RWPE1 (cell line): ENCODE data around the gene RBM25.
"Not testable (repeated sequence)": the region's sequence is repeated elsewhere in the genome, so short reads cannot be mapped to it uniquely, and the experiment has no call there.

ENCODE experiments used
- CTCF ChIA-PET: fragments of 350-600 bp; sonication (Branson Sonifier 250); formaldehyde crosslinking; extraction: SDS; loops from one replicate; lab custom pipeline; 2021; lab: Yijun Ruan, JAX
- POLR2A ChIA-PET: fragments of 400-600 bp; formaldehyde crosslinking; extraction: SDS; loops from one replicate; lab custom pipeline; 2020; ENCODE audit warnings: antibody characterized with exemption; ENCODE audit not compliant: low non-redundant PET; lab: Yijun Ruan, JAX
- DNase-seq: peaks from one replicate; pipeline ENCODE4 v3.0.0; 2012; ENCODE audit warnings: low spot score
- H3K27ac ChIP-seq: fragments of 450-650 bp; 2 replicates; pipeline ENCODE4 v1.5.1; 2017
- TF ChIP-seq, protein P1 (sequence below): fragments of 450-650 bp; conservative IDR thresholded peaks from 2 replicates; pipeline ENCODE4 v1.5.1; 2017; ENCODE audit warnings: low read depth, mild to moderate bottlenecking

The RBM25 gene

DNA sequence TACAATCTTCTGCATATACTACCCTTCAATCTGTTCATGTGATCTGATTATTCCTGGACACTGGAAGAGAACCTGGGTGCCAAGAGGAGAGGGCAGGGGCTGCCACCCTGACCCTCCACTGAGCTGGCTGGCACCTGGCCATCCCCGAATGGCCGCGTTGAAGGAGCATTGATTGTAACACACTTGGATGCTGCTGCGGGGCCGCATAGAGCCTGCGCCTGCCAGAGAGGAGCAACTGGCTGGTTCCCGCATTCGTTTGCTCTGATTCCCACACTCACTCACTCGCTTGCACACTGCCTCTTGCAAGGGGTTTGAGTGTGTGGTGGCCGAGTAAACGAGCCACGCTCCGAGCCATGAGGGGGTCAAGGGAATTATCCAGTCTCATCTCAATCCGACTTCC is 110.4 kb downstream of the RBM25 start:
- H3K27ac ChIP-seq, result no peak overlapping the region
- POLR2A ChIA-PET, result no interaction called here
- TF ChIP-seq, protein P1, sequence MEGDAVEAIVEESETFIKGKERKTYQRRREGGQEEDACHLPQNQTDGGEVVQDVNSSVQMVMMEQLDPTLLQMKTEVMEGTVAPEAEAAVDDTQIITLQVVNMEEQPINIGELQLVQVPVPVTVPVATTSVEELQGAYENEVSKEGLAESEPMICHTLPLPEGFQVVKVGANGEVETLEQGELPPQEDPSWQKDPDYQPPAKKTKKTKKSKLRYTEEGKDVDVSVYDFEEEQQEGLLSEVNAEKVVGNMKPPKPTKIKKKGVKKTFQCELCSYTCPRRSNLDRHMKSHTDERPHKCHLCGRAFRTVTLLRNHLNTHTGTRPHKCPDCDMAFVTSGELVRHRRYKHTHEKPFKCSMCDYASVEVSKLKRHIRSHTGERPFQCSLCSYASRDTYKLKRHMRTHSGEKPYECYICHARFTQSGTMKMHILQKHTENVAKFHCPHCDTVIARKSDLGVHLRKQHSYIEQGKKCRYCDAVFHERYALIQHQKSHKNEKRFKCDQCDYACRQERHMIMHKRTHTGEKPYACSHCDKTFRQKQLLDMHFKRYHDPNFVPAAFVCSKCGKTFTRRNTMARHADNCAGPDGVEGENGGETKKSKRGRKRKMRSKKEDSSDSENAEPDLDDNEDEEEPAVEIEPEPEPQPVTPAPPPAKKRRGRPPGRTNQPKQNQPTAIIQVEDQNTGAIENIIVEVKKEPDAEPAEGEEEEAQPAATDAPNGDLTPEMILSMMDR, result no peak
- CTCF ChIA-PET, result no interaction called here
- DNase-seq, result no peak

DNA sequence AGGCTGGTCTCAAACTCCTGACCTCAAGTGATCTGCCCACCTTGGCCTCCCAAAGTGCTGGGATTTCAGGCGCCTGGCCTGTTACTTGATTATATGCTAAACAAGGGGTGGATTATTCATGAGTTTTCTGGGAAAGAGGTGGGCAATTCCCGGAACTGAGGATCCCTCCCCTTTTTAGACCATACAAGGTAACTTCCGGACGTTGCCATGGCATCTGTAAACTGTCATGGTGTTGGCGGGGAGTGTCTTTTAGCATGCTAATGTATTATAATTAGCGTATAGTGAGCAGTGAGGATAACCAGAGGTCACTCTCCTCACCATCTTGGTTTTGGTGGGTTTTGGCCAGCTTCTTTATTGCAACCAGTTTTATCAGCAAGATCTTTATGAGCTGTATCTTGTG is 111.5 kb downstream of the RBM25 start:
- H3K27ac ChIP-seq, DNase-seq, CTCF ChIA-PET, POLR2A ChIA-PET: not testable (repeated sequence)

DNA sequence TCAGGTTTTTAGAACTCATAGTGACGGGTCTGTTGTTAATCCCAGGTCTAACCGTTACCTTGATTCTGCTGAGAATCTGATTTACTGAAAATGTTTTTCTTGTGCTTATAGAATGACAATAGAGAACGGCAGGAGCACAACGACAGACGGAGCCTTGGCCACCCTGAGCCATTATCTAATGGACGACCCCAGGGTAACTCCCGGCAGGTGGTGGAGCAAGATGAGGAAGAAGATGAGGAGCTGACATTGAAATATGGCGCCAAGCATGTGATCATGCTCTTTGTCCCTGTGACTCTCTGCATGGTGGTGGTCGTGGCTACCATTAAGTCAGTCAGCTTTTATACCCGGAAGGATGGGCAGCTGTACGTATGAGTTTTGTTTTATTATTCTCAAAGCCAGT is 112.4 kb downstream of the RBM25 start:
- no peak overlapping the region for H3K27ac ChIP-seq
- DNase-seq, result no peak
- CTCF ChIA-PET, result no interaction called here
- POLR2A ChIA-PET, result no interaction called here
- TF ChIP-seq, protein P1, result no peak

DNA sequence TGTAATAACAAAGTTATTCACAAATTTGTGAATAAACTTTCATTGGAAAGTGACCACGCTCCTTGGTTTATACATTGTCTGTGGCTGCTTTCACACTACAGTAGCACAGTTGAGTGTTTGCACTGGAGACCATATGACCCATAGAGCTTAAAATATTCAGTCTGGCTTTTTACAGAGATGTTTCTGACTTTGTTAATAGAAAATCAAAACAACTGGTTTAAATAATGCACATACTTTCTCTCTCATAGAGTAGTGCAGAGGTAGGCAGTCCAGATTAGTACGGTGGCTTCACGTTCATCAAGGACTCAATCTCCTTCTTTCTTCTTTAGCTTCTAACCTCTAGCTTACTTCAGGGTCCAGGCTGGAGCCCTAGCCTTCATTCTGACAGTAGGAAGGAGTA is 114.2 kb downstream of the RBM25 start:
- ChIA-PET CTCF (interaction anchor here (0.5 to 1.6 kb wide), 3 partner anchors 21 to 299 kb away, joined by 3 to 21 read pairs (median 3); no protein-coding TSS in a partner anchor), POLR2A (interaction anchor here (0.6 kb wide), 1 partner anchor 10 kb away, joined by 3 read pairs; no protein-coding TSS in a partner anchor)
- no peak overlapping the region for H3K27ac ChIP-seq
- TF ChIP-seq, protein P1, result no peak
- no peak for DNase-seq

DNA sequence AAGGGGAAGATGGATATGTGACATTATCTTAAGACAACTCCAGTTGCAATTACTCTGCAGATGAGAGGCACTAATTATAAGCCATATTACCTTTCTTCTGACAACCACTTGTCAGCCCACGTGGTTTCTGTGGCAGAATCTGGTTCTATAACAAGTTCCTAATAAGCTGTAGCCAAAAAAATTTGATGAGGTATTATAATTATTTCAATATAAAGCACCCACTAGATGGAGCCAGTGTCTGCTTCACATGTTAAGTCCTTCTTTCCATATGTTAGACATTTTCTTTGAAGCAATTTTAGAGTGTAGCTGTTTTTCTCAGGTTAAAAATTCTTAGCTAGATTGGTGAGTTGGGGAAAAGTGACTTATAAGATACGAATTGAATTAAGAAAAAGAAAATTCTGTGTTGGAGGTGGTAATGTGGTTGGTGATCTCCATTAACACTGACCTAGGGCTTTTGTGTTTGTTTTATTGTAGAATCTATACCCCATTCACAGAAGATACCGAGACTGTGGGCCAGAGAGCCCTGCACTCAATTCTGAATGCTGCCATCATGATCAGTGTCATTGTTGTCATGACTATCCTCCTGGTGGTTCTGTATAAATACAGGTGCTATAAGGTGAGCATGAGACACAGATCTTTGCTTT is 114.9 kb downstream of the RBM25 start:
- CTCF ChIA-PET, result interaction anchor here (0.5 to 1.6 kb wide), 9 partner anchors 20 to 780 kb away, joined by 3 to 21 read pairs (median 3); no protein-coding TSS in a partner anchor
- DNase-seq, result peak; percentile 27
- POLR2A ChIA-PET, result interaction anchor here (0.6 kb wide), 1 partner anchor 10 kb away, joined by 3 read pairs; no protein-coding TSS in a partner anchor
- H3K27ac ChIP-seq, result no peak overlapping the region
- TF ChIP-seq, protein P1, result peak; percentile 65
